ENCODE data around the gene TCF7L1.
A peak's percentile ranks its signal among the peaks of the same experiment; 100 is the strongest.
"Not testable (repeated sequence)": the region's sequence is repeated elsewhere in the genome, so short reads cannot be mapped to it uniquely, and the experiment has no call there.

Gene TCF7L1

DNA sequence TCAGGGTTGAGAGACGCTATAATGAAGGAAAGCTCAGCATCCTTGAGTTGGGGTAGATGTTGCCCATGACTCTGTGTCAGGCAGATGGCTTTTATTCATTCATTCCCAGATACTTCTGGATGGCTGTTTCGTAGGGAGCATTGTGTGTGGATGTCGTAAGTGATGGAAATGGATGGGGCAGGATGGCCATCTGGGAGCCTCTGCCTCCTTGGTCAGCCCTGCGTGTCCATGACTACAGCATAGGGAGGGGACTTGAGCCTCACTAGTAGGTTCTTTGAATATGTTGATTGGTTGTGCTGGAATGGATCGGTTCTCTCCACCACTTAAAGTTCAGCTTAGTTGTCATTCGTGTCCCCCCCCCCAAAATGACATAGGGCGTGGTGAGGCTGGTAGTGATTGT lies 149.7 kb downstream of the TCF7L1 start:
- DNase-seq (ENCODE audit: low read depth in 3 of 3): no peak

DNA sequence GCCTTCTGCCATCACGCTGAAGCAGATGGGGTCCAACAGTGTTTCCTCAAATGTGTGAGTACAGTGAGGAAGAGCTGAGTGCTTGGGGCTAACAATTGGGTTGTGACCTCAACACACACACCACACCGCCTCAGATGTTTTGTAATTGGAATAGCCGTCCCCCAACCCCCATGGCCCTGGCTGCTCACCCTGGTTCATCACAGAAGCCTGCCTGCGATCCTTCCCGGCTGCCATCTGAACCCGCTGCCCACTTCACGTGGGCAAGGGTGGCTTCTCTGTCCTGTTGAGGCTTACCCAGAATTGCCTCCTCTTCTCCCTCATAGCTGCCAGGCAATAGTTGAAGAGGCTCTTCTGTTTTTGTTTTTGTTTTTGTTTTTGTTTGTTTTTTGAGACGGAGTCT lies 150.4 kb downstream of the TCF7L1 start:
- DNase-seq (ENCODE audit: low read depth in 3 of 3): no peak

DNA sequence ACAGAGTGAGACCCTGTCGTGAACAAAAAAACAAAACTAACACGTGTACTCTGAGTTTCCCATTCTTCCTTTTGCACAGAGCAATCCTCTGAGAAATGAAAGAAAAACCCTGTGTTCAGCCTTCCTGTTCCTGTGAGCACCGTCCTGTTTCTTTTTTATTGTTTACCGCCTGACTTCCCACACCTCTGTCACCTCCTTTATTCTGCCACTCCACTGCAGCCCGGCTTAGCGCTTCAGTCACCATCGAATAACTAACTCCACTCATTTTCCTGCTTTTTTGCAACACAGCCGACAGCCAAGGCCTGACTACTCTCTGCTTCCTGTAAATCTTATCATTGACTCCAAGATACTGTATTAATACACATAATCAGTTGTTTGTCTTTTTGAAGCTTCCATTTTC lies 153.7 kb downstream of the TCF7L1 start:
- no peak for DNase-seq (ENCODE audit: low read depth in 3 of 3)

DNA sequence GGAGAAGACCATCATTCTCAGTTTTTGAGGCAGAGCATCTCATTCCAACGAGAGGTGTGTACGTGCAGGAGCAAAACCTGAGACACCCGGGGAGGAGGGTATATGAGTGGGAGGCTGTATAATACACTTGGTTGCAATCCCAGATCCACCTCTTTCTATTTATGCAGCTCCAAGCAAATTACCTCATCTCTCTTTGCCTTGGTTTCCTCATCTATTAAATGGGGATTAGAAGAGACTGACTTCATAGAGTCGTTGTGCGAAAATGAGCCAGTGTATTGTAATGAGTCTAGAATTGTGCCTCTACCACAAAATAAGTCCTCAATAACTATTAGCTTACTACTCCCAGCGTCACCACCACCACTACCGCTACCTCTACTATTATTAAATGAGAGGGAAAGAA lies 154.5 kb downstream of the TCF7L1 start:
- DNase-seq (ENCODE audit: low read depth in 3 of 3): no peak

DNA sequence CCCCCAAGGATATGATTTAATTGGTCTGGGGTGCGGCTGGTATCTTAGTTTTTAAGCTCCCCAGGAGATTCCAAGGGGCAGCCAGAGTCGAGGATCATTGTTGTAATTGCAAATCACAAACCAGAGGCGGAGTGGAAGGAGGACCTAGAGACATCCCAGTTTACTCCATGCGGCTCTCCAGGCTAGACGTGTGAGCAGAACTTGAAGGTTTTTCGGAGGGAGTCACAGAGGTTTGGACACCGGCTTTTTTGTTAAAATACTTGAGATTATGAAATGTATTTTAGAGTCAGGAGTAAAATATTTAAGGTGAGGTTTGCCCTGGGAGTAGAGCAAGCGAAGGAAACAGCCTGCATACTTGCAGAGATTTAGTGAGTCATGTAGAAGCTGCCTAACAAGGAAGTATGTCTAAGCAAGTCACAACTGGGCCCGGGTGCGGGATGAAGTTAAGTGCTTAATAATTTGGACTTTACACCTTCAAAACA lies 155.1 kb downstream of the TCF7L1 start:
- no peak for DNase-seq (ENCODE audit: low read depth in 3 of 3)

DNA sequence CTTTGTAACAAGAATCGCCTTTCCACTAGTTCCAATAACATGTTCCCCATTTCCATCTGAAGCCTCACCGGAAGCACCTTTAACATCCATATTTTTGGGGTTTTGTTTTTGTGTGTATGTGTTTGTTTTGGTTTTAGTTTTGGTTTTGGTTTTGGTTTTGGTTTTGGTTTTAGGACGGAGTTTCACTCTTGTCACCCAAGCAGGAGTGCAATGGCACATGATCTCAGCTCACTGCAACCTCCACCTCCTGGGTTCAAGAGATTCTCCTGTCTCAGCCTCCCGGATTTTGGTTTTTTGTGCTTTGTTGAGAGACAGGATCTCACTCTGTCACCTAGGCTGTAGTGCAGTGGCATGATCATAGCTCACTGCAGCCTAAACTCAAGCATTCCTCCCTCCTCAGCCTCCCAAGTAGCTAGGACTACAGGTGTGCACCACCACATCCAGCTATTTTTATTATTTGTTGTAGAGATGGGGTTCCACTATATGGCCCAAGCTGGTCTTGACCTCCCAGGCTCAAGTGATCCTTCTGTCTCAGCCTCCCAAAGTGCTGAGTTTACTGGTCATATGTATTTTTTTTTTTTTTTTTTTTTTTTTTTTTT lies 158.3 kb downstream of the TCF7L1 start:
- no peak for DNase-seq (ENCODE audit: low read depth in 3 of 3)

DNA sequence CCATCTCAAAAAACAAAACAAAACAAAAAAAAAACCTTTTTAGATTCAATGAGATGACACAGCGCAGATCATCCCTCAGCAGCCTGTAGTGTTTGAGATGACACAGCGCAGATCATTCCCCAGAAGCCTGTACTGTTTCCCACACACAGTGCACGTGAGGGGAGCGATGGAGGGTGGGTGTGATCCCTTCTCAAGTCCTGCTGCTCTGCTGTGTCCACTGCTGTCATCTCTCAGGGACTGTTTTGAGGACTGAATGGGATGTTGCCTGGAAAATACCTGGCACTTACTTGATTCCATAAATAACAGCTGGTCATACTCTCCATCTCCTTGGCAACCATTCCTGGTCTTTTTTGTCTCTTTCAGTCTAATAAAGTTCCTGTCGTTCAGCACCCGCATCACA lies 168.9 kb downstream of the TCF7L1 start:
- no peak for DNase-seq (ENCODE audit: low read depth in 3 of 3)

DNA sequence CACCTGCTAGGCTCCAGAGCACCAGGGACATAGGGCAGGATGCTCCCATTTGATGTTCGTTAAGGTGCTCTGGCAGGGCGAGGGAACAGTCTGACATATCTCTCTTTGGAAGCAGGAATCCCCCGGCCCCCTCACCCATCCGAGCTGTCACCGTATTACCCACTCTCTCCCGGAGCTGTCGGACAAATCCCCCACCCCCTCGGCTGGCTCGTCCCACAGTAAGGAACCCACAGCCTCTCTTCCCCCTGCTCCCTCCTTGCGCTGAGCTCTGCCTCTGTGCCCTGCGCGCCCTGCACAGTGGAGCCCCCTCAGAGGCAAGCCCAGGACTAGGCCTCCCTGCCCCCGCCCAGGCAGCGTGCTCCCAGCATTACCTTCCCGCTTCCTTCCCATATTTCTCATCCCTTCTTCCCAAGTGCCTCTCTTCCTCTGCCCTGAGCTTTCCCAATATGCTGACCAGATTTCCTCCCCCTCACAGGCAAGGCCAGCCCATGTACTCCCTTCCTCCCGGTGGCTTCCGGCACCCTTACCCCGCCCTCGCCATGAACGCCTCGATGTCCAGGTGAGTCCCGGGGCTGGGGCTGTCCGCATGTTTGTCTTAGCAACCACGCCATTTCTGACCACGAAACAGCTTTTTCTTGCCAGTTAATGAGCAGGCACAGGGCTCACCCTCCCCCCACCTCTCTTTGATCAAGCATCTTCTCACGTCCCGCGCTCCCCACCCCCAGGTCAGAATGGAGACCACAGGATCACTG lies 170.8 kb downstream of the TCF7L1 start:
- no peak for DNase-seq (ENCODE audit: low read depth in 3 of 3)

DNA sequence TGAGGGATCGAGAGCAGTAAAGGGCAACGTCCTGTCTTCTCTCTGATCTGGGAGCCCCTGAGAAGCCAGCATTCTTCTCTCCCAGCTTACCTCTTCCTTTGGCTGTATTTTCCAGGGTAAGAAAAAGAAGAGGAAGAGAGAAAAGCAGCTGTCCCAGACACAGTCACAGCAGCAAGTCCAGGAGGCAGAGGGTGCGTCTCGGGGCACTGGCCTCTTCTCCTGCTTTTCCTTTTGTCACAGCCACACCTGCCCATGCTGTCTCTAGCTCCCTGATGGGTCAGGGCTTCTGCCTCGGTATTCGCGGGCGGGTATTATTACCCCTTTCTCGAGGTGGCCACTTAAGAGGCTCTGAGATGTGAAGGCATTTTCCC lies 174.3 kb downstream of the TCF7L1 start:
- no peak for DNase-seq (ENCODE audit: low read depth in 3 of 3)

DNA sequence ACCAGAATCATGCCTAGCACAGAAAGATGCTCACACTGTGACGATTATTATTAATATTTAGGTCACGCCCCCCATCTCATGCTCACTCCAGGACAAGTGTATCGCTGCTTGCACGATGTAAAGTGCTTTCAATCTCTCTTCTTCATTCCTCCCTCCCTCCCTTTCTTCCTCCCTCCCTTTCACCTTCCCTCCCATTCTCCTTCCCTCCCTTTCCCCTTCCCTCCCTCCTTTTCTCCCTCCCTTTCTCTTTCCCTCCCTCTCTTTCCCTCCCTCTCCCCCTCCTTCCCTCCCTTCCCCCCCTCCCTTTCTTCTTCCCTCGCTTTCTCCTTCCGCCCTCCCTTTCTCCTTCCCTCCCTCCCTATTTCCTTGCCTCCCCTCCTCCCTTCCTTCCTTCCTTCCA lies 175.0 kb downstream of the TCF7L1 start:
- DNase-seq (ENCODE audit: low read depth in 3 of 3): no peak

DNA sequence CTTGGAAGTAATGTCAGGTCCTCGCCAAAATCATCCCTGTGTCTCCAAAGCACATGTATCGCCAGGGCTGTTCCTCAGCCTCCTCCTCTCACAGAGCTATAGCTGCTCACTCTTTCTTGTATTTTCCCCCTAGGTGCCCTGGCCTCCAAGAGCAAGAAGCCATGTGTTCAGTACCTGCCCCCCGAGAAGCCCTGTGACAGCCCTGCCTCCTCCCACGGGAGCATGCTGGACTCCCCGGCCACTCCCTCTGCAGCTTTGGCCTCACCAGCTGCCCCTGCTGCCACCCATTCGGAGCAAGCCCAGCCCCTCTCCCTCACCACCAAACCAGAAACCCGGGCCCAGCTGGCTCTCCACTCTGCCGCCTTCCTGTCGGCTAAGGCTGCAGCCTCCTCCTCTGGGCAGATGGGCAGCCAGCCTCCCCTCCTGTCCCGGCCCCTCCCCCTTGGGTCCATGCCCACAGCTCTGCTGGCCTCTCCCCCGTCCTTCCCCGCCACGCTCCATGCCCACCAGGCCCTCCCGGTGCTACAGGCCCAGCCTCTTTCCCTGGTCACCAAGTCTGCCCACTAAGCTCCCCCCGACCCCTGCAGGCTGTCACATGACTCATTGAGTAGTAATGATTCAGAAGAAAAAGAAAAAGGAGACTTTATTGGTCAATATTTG lies 175.8 kb downstream of the TCF7L1 start:
- no peak for DNase-seq (ENCODE audit: low read depth in 3 of 3)

DNA sequence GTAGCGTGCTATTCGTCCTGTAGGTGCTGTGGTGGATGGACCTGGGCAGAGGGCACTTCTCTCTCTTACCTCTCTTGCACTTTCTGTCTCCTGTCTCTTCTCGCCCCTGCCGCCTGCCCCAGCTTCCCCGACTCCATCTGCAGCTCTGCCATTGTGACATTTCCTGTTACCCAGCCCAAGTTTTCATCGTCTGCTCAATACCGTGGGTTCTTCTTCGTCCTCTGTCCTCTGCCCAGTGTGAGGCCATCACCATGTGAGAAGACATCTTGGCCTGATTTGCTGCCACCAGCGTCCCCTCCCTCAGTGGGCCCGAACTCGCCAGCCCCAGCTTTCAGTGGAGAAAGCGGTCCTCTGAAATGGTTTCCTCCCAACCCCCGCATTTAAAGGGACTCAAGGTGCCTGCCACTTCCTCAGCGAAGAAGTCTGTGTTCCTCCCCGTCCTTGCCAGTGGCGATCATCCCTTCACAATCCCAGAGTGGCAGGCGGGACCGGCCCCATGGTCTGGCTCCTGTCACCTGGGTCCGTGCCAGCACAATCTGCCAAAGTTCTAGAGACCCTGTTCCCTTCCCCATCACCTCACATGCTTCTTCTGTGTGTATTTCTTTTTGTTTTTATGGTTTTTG lies 176.6 kb downstream of the TCF7L1 start:
- DNase-seq (ENCODE audit: low read depth in 3 of 3): no peak

DNA sequence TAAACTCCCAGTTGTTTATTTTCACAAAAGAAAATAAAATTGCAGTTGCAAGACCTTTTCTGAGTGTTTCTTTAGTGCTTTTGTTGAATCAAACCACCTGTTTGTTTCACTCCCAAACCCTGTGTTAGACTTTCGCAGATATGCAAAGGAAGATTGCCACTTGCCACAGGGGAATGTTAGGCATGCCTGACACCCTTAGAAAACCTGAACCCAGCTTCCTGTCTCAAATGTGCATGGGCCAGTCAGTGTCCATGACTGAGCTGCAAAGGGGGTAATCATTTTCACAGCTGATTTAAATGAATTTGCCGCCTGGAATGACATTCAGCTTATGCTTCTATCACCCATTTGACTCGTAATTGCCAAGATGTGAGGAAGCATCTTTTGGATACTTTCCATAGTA lies 177.1 kb downstream of the TCF7L1 start:
- no peak for DNase-seq (ENCODE audit: low read depth in 3 of 3)

DNA sequence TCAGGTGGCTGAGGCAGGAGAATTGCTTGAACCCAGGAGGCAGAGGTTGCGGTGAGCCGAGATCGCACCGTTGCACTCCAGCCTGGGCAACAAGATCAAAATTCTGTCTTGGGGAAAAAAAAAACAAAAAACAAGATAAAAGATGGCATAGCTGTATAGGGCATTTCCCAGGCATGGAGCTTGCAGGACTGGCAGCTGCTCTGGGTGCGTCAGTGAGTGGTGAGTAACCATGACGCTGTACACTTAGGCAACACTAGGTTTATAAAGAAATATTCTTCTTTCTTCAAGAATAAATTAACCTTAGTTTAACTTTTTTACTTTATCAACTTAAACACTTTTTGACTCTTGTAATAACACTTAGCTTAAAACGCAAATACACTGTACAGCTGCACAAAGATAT lies 179.2 kb downstream of the TCF7L1 start:
- no peak for DNase-seq (ENCODE audit: low read depth in 3 of 3)

DNA sequence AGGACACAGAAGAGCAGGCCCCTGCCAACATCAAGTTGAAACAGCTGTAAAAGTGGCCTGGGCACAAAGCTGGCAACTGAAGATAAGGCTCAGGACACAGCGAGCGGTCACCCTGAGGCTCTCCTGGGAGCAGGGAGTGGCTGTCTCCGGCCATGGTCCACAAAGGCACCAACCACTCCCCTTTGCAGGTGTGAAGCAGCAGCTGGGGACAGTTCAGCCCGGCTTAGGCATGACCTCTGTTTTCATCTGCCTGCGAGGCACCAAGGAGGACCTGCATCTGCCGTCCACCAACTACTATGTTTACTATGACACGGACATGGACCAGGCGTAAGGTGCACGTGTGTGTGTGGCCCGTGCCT lies 181.7 kb downstream of the TCF7L1 start:
- no peak for DNase-seq (ENCODE audit: low read depth in 3 of 3)

DNA sequence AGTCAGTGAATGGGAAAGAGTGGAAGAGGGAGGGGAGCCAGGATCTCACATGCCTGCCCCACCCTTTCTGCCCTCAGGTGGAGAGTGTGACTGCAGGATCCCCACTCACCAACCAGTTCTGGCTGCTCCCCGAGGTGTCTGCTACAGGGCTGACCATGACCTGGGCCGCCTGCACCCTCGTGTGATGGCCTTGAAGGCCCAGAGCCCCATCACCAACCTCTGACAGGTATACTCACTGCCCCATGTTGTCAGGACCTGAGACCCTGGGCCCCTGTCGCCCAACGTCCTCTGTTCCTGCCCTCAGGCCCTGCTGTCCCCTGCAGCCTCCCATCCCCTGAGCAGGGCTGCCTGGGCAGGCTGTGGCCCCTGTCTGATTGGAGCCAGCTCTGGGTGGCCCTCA lies 182.7 kb downstream of the TCF7L1 start:
- DNase-seq (ENCODE audit: low read depth in 3 of 3): not testable (repeated sequence)

DNA sequence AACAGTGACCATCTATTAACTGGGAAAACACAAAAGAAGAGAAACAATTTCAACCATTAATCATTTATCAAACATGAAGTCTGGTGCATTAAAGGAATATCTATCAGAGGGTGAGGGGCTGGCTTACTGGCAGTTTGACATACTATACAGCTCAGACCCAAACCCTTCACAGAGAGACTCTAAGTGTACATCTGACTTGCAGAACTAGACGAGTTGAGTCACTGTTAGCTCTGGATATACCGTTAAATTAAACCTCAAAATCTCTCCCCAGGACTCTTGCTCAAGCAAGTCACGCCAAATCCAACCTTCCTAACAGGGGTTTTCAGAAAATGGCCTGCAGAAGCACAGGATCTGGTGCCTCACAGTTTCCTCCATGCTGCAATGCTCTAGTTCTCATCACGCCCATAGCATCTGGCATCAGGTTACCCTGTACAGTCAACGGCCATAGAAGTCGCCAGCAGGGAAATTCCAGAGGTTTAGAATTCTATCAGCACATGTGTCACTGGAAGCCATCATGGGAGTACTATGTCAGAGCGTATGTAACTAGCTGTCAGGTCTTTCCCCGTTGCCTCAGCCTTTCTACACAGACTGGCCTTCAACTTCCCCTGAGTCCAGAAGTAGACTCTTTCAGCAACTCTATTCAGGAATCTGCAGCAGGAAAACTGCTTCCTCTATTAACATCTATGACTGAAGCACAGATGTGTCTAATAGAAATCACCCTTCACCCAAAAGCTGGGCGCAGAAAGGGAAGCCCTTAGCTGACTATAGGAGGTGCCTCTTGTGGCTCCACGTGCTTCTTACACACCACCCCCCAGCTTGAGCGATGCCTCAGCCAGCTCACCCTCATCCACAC lies 185.3 kb downstream of the TCF7L1 start:
- peak in 1 of 3 donors; percentile 32 for DNase-seq (ENCODE audit: low read depth in 3 of 3)

DNA sequence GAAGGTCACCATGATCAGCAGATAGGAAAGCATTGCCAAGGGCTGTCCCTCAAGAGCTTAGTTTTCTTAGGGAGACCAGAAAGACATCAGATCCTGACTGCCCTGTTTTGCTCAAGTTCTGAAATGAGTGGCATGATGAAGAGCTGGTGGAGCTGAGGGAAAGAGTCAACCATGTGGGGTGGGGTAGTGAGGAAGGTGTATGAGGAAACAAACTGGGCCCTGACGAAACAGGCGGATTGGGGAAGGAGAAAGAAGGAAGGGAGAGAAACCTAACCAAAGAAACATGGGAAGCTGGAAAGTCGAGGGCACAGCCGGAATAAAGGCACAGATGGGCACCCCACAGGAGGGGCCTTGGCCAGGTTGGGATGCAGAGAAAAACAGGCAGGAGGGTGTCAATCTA lies 186.6 kb downstream of the TCF7L1 start:
- DNase-seq (ENCODE audit: low read depth in 3 of 3): no peak

DNA sequence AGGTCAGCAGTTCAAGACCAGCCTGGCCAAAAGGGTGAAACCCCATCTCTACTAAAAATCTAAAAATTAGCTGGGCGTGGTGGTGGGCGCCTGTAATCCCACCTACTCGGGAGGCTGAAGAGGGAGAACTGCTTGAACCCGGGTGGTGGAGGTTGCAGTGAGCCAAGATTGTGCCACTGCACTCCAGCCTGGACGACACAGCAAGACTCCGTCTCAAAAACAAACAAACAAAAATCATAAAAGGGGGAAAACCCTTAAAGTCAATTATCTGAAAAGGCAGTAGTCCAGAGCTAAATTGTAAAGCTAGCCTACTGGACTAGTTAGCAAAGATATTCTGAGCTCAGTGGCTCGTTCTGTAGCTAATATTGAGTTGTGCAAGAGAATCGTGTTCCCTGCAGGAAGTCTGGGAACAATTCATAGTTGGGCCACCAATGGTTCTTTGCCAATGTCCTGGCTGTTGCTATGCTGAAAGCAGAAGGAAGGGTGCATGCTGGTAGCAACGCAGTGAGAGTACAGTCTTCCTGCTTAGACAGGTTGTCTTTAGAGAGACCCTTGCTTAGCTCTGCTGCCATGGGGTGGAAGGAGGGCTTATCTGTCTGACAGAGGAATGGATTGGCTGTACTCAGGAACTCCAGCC lies 190.3 kb downstream of the TCF7L1 start:
- no peak for DNase-seq (ENCODE audit: low read depth in 3 of 3)

DNA sequence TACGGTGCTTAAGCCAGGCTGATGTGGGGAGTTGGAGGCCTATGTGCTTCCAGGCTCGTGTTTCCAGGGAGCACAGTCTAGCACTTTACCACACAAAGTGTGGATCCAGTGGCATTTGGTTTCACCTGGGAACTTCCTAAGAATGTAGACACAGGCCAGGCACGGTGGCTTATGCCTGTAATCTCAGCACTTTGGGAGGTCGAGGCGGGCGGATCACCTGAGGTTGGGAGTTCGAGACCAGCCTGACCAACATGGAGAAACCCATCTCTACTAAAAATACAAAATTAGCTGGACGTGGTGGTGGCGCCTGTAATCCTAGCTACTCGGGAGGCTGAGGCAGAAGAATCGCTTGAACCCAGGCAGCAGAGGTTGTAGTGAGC lies 190.8 kb downstream of the TCF7L1 start:
- DNase-seq (ENCODE audit: low read depth in 3 of 3): not testable (repeated sequence)
